GM21723 (cell line): ENCODE data around the gene SERINC2.

ENCODE experiments used
- ATAC-seq: cut with Tn5 transposase; IDR thresholded peaks from one replicate; pipeline ENCODE4 v1.9.1; 2021; ENCODE audit warnings: mild to moderate bottlenecking, moderate library complexity; ENCODE audit not compliant: unreplicated experiment

Gene SERINC2

GRCh38 chr1:31412205-31412604, 808 bp upstream of the SERINC2 start:
- no peak for ATAC-seq

GRCh38 chr1:31413405-31414001, 490 bp downstream of the SERINC2 start:
- ATAC-seq = no peak

- ATAC-seq = no peak
Measured at GRCh38 chr1:31414980-31415370, 2.0 kb downstream of the SERINC2 start.

GRCh38 chr1:31415658-31416057, 2.6 kb downstream of the SERINC2 start:
- ATAC-seq = no peak

- ATAC-seq = no peak
Measured at GRCh38 chr1:31416101-31416736, 3.2 kb downstream of the SERINC2 start.

DNA sequence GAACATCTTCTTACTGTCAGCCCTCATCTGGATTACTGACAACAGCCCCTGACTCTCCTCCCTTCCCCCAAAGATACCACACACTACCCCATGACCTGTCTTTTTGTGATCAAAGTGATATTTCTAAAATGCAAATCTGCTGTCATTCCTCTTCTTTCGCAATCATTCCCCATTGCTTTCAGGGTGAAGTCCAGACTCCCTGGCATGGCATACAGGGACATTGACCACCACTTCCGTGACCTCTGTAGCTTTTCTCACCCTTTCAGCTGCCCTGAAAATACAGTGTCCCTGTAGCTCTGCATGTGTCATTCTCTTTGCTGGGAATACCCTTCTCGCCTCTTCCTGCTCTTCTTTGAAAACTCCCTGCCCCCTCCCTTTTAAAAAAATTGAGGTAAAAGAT, 4.1 kb downstream of the SERINC2 start:
- no peak for ATAC-seq

DNA sequence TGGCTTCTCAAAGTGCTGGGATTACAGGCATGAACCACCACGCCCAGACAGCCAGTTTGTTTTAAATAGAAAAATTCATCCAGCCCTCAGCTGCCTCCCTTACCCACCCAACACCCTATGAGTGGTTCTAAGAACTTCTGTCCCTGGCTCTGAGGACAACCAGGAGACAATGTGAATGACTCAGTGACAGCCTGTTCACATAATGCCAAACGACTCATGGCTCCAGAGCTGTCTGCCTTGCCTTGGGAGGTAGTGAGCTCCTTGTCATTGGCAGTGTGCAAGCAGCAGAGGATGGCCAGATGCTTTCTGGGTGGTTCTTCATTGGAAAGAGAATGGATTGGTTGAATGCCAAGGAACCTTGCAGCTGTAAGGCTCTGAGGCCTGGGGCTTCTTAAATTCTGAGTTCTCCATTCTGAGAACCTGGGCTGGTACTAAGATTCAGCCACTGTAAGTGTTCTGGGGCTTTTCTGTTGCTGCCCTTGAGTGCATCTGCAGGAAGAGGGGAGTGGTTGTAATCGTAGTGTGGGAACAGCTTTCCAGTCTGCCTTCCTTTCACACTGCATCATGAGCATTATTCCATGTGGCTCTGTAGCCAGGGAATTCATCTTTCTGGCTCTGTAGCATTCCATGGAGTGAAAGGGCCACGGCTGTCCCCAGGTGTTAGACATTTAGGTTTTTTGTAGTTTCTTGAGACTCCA, 5.8 kb downstream of the SERINC2 start:
- no peak for ATAC-seq

GRCh38 chr1:31420716-31421115, 7.7 kb downstream of the SERINC2 start:
- ATAC-seq = no peak

DNA sequence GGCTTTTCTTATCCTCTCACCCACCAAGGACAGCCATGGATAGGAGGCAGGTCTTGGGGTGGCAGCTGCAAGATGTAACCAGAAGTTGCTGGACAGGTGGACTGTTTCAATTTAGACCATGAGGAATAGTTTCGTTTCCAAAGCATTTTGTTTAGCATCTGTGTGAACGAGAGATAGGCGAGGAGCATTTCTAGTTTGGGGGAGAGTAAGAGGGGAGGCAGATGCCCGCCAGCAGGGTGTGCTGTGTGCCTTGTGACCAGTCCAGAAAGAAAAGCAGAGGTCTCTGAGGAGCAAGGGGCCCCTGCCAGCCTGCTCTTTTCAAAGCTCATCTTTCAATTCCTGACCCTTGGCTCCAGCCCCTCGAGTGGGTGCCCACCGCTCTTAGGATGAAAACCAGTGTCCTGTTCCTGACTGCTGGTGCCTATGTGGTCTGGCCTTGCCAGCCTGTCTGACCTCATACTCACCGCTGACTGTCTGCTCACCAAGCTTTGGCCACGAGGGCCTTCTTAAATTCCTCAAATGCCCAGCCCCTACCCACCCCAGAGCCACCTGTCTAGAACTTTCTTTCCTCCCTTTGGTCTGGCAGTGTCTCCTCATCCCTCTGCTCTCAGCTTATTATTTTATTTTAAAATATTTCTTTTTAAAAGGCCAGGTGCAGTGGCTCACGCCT, 8.5 kb downstream of the SERINC2 start:
- ATAC-seq = no peak

DNA sequence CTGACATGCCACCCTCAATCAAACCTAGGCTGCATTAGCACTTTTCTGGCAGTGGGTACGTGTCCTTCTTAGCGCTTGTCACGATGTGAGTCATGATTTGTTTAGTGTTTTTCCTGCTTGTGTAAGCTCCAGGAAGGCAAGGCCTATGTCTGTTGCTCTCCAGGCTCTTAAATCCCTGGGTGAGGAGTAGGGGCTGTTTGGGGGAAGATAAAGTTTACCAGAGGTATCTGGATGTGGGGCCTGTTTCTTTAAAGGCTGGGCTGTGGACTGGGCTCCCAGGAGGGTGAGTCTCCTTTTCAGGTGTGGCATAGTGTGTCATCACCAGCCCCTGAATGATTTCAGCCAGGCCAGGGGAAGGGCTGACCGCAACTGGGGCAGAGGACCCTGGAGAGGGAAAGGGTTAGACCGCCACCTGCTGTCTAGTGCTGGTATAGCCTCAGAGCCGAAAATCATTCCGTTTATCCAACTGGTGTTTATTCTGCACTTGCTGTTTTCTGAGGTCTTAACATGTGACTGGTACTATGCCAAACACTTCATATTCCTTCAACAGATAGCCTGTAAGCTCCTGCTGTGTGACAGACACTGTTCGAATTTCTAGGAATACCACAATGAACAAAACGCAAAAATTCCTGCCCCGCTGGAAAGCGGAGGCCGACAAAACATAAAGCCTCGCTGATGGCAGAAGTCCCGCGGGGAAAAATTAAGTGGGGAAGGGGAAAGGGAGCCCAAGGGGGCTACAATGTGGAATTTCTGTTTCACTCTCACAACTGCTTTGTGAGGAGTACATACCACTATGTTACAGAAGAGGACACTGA, 9.7 kb downstream of the SERINC2 start:
- no peak for ATAC-seq

DNA sequence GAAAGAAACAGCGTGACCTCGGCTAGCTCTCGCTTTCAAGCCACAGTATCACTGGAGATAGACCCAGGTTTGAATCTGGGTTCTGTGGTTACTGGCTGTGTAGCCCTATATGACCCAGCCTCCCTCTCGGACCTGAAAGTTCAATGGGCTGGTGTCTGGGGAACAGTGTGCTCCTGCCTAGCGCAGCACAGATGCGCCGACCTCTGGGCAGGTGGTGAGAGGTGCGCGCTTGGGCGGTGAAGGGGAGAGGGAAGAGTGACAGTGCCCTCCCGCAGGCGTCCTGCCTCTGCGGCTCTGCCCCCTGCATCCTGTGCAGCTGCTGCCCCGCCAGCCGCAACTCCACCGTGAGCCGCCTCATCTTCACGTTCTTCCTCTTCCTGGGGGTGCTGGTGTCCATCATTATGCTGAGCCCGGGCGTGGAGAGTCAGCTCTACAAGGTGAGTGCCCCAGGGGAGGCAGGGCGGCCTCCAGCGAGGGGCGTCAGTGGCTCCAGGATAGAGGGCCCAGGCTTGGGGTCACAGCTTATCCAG, 10.5 kb downstream of the SERINC2 start:
- ATAC-seq = peak; percentile 80

- ATAC-seq = no peak
Measured at GRCh38 chr1:31424568-31424967, 11.6 kb downstream of the SERINC2 start.

GRCh38 chr1:31425301-31426081, 12.5 kb downstream of the SERINC2 start:
- ATAC-seq = no peak

DNA sequence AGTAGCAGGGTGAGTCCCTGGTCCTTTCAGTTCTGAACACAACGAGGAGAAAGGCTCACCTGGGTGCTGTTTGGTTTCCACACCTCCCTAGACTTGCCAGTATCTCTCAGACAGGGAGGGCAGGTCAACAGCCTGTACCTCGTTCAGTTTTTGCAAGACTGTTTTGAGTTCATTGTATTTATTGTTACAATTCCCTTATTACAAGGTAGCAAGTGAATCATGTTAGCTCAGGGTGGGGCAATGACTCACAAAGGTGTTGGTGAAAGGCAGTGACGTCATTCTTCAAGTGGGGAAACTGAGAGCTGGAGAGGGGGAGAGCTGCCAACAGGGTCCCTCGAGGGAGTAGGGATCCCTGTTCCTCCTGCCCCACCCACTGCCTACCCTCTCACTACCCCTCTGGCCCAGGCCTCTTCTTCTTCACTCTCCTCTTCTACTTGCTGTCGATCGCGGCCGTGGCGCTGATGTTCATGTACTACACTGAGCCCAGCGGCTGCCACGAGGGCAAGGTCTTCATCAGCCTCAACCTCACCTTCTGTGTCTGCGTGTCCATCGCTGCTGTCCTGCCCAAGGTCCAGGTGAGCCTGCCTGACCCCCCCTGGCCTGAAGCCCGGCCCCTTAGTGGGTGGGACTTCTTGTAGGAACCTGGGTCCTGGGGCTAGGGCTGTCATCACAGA, 13.4 kb downstream of the SERINC2 start:
- no peak for ATAC-seq

GRCh38 chr1:31427322-31427721, 14.3 kb downstream of the SERINC2 start:
- no peak for ATAC-seq

DNA sequence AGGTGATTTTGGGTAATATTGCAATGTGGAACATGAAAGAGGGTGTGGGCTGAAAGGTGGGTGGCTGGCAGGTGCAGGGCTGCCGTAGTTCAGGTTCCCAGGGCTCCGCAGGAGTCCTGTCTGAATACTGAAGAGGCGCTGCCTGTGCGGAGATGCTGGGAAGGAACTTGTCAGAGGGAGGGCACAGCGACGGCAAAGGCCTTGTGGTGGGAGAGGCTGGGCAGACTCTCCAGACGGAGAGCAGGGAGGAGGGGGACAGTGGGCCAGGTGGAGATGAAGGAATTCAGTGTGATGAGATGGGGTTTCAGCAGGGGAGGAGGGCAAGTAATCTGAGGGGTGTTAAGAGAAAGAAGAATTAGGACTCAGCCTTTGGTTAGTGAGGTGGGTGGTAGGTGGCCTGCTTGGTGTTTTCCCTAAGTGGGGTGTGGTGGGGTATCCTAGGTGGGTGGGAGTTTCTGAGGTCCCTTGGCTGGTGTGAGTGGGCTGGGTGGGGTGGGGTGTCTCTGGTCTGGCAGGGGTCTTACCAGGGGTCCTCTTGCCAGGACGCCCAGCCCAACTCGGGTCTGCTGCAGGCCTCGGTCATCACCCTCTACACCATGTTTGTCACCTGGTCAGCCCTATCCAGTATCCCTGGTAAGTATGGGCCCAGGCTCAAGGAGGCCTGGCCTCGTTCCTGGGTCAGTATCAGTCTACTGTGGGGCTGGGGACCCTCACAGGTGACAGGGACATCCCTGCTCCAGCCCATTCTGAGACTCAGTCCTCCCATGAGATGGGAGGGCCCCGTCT, 15.6 kb downstream of the SERINC2 start:
- ATAC-seq = no peak

GRCh38 chr1:31429583-31429982, 16.6 kb downstream of the SERINC2 start:
- no peak for ATAC-seq
